SK-N-MC (cell line): ENCODE results near the gene MB21D2.

Source experiments
- EZH2 ChIP-seq: fragments of 200-600 bp; sonication (generic); IDR thresholded peaks from one replicate; pipeline ENCODE4 v1.6.1; 2017; ENCODE audit warnings: antibody characterized with exemption
- FOXP2 ChIP-seq: optimal IDR thresholded peaks from 2 replicates; pipeline ENCODE3; 2011; ENCODE audit warnings: mild to moderate bottlenecking, moderate library complexity; ENCODE audit not compliant: insufficient read depth; ENCODE audit errors: extremely low read length, control extremely low read depth
- POLR2AphosphoS5 ChIP-seq: IDR thresholded peaks from 2 replicates; pipeline ENCODE4 v1.6.1; 2012; ENCODE audit warnings: mild to moderate bottlenecking, low read depth, low read length, borderline replicate concordance

- TF ChIP-seq POLR2AphosphoS5 (no peak), EZH2 (no peak), FOXP2 (no peak)
Measured at GRCh38 chr3:192888190-192888589, 29.5 kb downstream of the MB21D2 start.
